Panc1 (cell line): ENCODE results near the gene SNED1. TPM values are rescaled to one million over a fixed set of nuclear protein-coding genes. Genes with fewer than 3 reads are reported as not detected.

Experiments used
- ATAC-seq: fragments of 200-7000 bp; cut with Tn5 transposase; 2 replicates; pipeline ENCODE4 v1.9.1; 2020; ENCODE audit warnings: mild to moderate bottlenecking, moderate library complexity
- Bru-seq: library from RNA; stranded (reverse); fragments of 400-500 nt; gene quantifications from one replicate; lab custom pipeline; 2021; lab: Mats Ljungman, UMichigan
- BruChase-seq, 2 experiments: library from RNA; stranded (reverse); fragments of 400-500 nt; gene quantifications; one replicate each; lab custom pipeline; 2021; lab: Mats Ljungman, UMichigan
- BruUV-seq: library from RNA; stranded (reverse); fragments of 400-500 nt; replicated peaks from 2 replicates; lab custom pipeline; 2021; lab: Mats Ljungman, UMichigan
- CTCF ChIA-PET: fragments of 300-600 bp; sonication (Branson Sonifier 250); formaldehyde crosslinking; loops from one replicate; lab custom pipeline; 2022; ENCODE audit warnings: antibody characterized with exemption; lab: Charles Lee
- POLR2A ChIA-PET: fragments of 300-600 bp; sonication (Branson Sonifier 250); formaldehyde crosslinking; loops from one replicate; lab custom pipeline; 2022; ENCODE audit warnings: antibody characterized with exemption; lab: Charles Lee
- DNase-seq: peaks from one replicate; pipeline ENCODE4 v3.0.0-alpha.2; 2010; ENCODE audit warnings: low read depth, low spot score
- H3K27ac ChIP-seq: 2 replicates; pipeline ENCODE4 v1.5.1; 2011; ENCODE audit warnings: mild to moderate bottlenecking, low read length, inconsistent platforms
- H3K27me3 ChIP-seq: fragments of 200-500 bp; sonication (Bioruptor generic); 2 replicates; pipeline ENCODE4 v1.6.0; 2014; ENCODE audit warnings: low read length, inconsistent platforms; ENCODE audit not compliant: control insufficient read depth, insufficient read depth
- H3K36me3 ChIP-seq: fragments of 200-500 bp; sonication (Bioruptor generic); 2 replicates; pipeline ENCODE4 v1.5.1; 2014; ENCODE audit warnings: inconsistent platforms, mild to moderate bottlenecking, low read length, moderate library complexity; ENCODE audit not compliant: control insufficient read depth, insufficient read depth
- H3K4me1 ChIP-seq: 2 replicates; pipeline ENCODE4 v1.5.1; 2011; ENCODE audit warnings: inconsistent platforms, mild to moderate bottlenecking, low read length, moderate library complexity; ENCODE audit not compliant: control insufficient read depth, insufficient read depth
- H3K4me3 ChIP-seq, 2 experiments: 2 replicates each; pipeline ENCODE4 v1.5.1; 2011 to 2012; ENCODE audit warnings: low read depth in 2 of 2, low read length in 2 of 2, mild to moderate bottlenecking in 2 of 2, inconsistent platforms in 1 of 2, moderate library complexity in 1 of 2
- H3K9me3 ChIP-seq: fragments of 200-500 bp; sonication (Bioruptor generic); 2 replicates; pipeline ENCODE4 v1.5.1; 2014; ENCODE audit warnings: low read depth, mild to moderate bottlenecking, inconsistent platforms, low read length, moderate library complexity; ENCODE audit not compliant: control insufficient read depth, insufficient read depth
- CTCF ChIP-seq: fragments of 450-650 bp; IDR thresholded peaks from 2 replicates; pipeline ENCODE4 v1.5.1; 2017; ENCODE audit warnings: mild to moderate bottlenecking
- POLR2AphosphoS5 ChIP-seq: IDR thresholded peaks from 2 replicates; pipeline ENCODE4 v1.6.1; 2012; ENCODE audit warnings: mild to moderate bottlenecking, low read depth, low read length, moderate library complexity
- REST ChIP-seq, 2 experiments: IDR thresholded peaks; 2 replicates each; pipeline ENCODE4 v1.6.1; 2011 to 2012; ENCODE audit warnings: low read depth in 2 of 2, control low read depth in 1 of 2, low read length in 1 of 2, mild to moderate bottlenecking in 1 of 2, moderate library complexity in 1 of 2; ENCODE audit not compliant: insufficient read depth in 1 of 2
- SIN3A ChIP-seq: IDR thresholded peaks from 2 replicates; pipeline ENCODE4 v1.6.1; 2012; ENCODE audit warnings: low read depth, mild to moderate bottlenecking, low read length, moderate library complexity, borderline replicate concordance; ENCODE audit not compliant: insufficient read depth
- TCF7L2 ChIP-seq: IDR thresholded peaks from 2 replicates; pipeline ENCODE4 v1.6.1; 2011; ENCODE audit warnings: mild to moderate bottlenecking, low read depth, low read length, inconsistent platforms
- in situ Hi-C: cut with HindIII; loops from 2 replicates; pipeline ENCODE4 v1.10.0; 2016; ENCODE audit warnings: low sequenced_read_pairs, low pct_unique_long_range_greater_than_20kb
- intact Hi-C: fragments of 100-400 bp; cut with micrococcal nuclease; formaldehyde crosslinking; loops from one replicate; pipeline ENCODE4 v1.10.0; 2022; ENCODE audit not compliant: unreplicated experiment
- long read RNA-seq: library from polyadenylated mRNA; unstranded; transcript quantifications from one replicate; pipeline ENCODE4 v2.0.0, GENCODE V29; 2021; ENCODE audit not compliant: unreplicated experiment
- polyA plus RNA-seq: library from polyadenylated mRNA; unstranded; fragments of >200 nt; gene quantifications from one replicate; pipeline ENCODE4 v1.2.1, GENCODE V29; 2012; ENCODE audit warnings: missing spikeins; ENCODE audit not compliant: insufficient read length
- total RNA-seq: library from RNA; stranded (reverse); gene quantifications from one replicate; pipeline ENCODE4 v1.2.1, GENCODE V29; 2021; ENCODE audit not compliant: unreplicated experiment

The SNED1 gene
- 11.0 TPM for total RNA-seq
- polyA plus RNA-seq, result 17.9 TPM
- percentile 50 among the genes with signal in this experiment for Bru-seq, nascent RNA
- percentile 52 among the genes with signal in this experiment for BruChase-seq, experiment 1, labeled RNA remaining after a 2-hour chase
- BruChase-seq, experiment 2, labeled RNA remaining after a 6-hour chase, result percentile 50 among the genes with signal in this experiment
- long read RNA-seq, partial matches to known transcripts, result 8 of 26 reads
- long read RNA-seq, other reads (novel, unspliced or antisense), result 17 of 26 reads

- Histone ChIP-seq H3K4me3 (peak within 1 kb of the TSS; percentile 50 to 65), H3K36me3 (no peaks in the 10 kb centered on the region; the same call in 1 of the 2 replicates), H3K4me1 (peaks cover 11% of the 10 kb centered on the region), H3K27me3 (no peaks in the 10 kb centered on the region), H3K27ac (peak within 1 kb of the TSS; percentile 70), H3K9me3 (no peaks in the 10 kb centered on the region)
- BruUV-seq, result no TSS peak
- peak; percentile 92 for ATAC-seq
- CTCF ChIA-PET, result no interaction called here
- peak; percentile 20 for DNase-seq
- intact Hi-C loops (no loop called here), in situ Hi-C loops (no loop called here)
- POLR2A ChIA-PET, result no interaction called here
- TF ChIP-seq SIN3A, result no peak
- no peak for TF ChIP-seq CTCF
- TF ChIP-seq POLR2AphosphoS5, result no peak
- TF ChIP-seq REST (IDR thresholded peaks at IDR 0.05; ENCODE audit: insufficient read depth in 1 of 2, low read depth in 2 of 2, low read length in 1 of 2), result no peak
- no peak for TF ChIP-seq TCF7L2
Observed at GRCh38 chr2:240997856-240998705, at the start of gene SNED1. TSS of gene SNED1 (plus strand) at chr2:240998618. CDS start at chr2:240998838, 220 bp downstream.

GRCh38 chr2:240948905-240949790, 49.3 kb upstream of the SNED1 start:
- H3K27me3 ChIP-seq, result no peaks in the 10 kb centered on the region
- H3K36me3 ChIP-seq, result no peaks in the 10 kb centered on the region
- ChIA-PET POLR2A (no interaction called here), CTCF (no interaction called here)
- ATAC-seq, result no peak
- no peak overlapping the region for H3K4me3 ChIP-seq
- BruUV-seq, result no TSS peak
- H3K9me3 ChIP-seq, result no peaks in the 10 kb centered on the region
- no peak overlapping the region for H3K27ac ChIP-seq
- intact Hi-C loops, result no loop called here
- no peak for TF ChIP-seq REST (IDR thresholded peaks at IDR 0.05; ENCODE audit: insufficient read depth in 1 of 2, low read depth in 2 of 2, low read length in 1 of 2)
- TF ChIP-seq POLR2AphosphoS5, result no peak
- no peak for TF ChIP-seq SIN3A
- no peak for TF ChIP-seq CTCF
- no peaks in the 10 kb centered on the region for H3K4me1 ChIP-seq
- no peak for DNase-seq
- in situ Hi-C loops, result no loop called here
